PFSK-1 (cell line): Measurements from ENCODE around the gene SIRT7.

Source experiments
- FOXP2 ChIP-seq: optimal IDR thresholded peaks from 2 replicates; pipeline ENCODE3; 2011; ENCODE audit warnings: borderline replicate concordance, control low read depth, inconsistent platforms; ENCODE audit not compliant: insufficient read depth; ENCODE audit errors: extremely low read length, extremely low read depth
- POLR2AphosphoS5 ChIP-seq: IDR thresholded peaks from 2 replicates; pipeline ENCODE4 v1.6.1; 2012; ENCODE audit warnings: low read depth, mild to moderate bottlenecking, control low read depth, low read length, moderate library complexity
- SIN3A ChIP-seq: IDR thresholded peaks from 2 replicates; pipeline ENCODE4 v1.6.1; 2012; ENCODE audit warnings: mild to moderate bottlenecking, low read length, moderate library complexity, borderline replicate concordance; ENCODE audit not compliant: insufficient read depth
- TAF1 ChIP-seq: IDR thresholded peaks from 2 replicates; pipeline ENCODE4 v1.6.1; 2012; ENCODE audit warnings: low read length, control low read depth, borderline replicate concordance; ENCODE audit not compliant: insufficient read depth
- TF ChIP-seq, protein P1 (sequence below), 2 experiments: IDR thresholded peaks; 2 replicates each; pipeline versions ENCODE4 v1.6.1 to v1.8.0; 2011 to 2012; ENCODE audit warnings: low read depth in 2 of 2, low read length in 2 of 2, control low read depth in 1 of 2, inconsistent platforms in 1 of 2, mild to moderate bottlenecking in 1 of 2, moderate library complexity in 1 of 2; ENCODE audit not compliant: insufficient read depth in 1 of 2

GRCh38 chr17:81885454-81885853 lies 32.5 kb downstream of the SIRT7 start:
- TF ChIP-seq, protein P1, sequence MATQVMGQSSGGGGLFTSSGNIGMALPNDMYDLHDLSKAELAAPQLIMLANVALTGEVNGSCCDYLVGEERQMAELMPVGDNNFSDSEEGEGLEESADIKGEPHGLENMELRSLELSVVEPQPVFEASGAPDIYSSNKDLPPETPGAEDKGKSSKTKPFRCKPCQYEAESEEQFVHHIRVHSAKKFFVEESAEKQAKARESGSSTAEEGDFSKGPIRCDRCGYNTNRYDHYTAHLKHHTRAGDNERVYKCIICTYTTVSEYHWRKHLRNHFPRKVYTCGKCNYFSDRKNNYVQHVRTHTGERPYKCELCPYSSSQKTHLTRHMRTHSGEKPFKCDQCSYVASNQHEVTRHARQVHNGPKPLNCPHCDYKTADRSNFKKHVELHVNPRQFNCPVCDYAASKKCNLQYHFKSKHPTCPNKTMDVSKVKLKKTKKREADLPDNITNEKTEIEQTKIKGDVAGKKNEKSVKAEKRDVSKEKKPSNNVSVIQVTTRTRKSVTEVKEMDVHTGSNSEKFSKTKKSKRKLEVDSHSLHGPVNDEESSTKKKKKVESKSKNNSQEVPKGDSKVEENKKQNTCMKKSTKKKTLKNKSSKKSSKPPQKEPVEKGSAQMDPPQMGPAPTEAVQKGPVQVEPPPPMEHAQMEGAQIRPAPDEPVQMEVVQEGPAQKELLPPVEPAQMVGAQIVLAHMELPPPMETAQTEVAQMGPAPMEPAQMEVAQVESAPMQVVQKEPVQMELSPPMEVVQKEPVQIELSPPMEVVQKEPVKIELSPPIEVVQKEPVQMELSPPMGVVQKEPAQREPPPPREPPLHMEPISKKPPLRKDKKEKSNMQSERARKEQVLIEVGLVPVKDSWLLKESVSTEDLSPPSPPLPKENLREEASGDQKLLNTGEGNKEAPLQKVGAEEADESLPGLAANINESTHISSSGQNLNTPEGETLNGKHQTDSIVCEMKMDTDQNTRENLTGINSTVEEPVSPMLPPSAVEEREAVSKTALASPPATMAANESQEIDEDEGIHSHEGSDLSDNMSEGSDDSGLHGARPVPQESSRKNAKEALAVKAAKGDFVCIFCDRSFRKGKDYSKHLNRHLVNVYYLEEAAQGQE (IDR thresholded peaks at IDR 0.05; ENCODE audit: insufficient read depth in 1 of 2, low read depth in 2 of 2, low read length in 2 of 2): no peak
- TF ChIP-seq POLR2AphosphoS5: no peak
- TF ChIP-seq TAF1: no peak
- no peak for TF ChIP-seq SIN3A
- no peak for TF ChIP-seq FOXP2
